Activated T-cell treated with anti-CD3 and anti-CD28 coated beads for 4 hours (primary cell): Measurements from ENCODE around the gene PDIK1L.

Source experiments
- DNase-seq: peaks from one replicate; pipeline ENCODE4 v3.0.0-alpha.2; 2020

PDIK1L gene

DNA sequence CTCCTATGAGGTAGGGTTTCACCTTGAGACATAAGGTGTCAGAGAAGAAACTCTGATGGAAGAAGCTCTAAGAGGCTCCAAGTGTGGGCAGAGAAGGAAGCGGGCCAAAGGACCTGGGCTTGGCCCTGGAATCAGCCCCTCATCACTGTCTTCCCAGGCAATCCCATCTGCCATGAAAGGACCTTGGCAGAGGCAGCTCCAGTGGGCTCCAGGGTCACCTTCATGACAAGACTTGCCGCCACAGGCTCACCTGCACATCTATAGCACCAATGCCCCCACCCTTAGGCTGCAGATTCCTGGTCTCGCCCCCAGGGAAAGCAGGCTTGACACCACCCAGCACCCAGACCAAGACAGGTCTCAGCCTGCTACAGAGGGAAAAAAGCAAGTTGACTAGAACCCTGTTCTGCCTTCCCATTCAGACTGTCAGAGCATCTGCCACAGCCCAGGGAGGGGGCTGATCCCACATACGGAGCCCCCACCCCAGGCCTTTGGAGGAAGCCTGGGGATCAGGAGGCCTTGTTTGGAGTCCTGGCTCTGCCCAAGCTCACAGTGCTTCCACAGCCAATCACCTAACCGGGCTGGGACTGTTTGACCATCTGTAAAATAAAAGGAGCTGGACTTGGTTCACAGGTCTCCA is 46.8 kb downstream of the PDIK1L start:
- no peak for DNase-seq

- DNase-seq = no peak
These were observed 47.5 kb downstream of the PDIK1L start, which contains the start of gene FAM110D for GRCh38 chr1:26158908-26159742. Gene FAM110D (plus strand): TSS chr1:26159079. CDS start chr1:26161292, 2,213 bp downstream.

DNA sequence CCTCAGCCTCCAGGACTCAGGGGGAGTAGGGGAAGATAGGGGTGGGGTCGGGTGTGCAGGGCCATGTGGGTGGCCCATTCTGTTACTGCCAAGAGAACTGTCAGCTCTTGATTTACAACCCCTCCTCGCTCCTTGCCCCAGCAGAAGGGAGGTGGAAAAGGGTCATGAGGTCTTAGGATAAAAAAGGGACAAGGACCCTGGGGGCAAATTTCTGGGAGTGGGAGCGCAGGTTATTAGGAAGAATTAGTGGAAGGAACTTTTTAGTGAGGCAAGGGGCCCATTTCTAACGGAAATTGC is 48.1 kb downstream of the PDIK1L start:
- DNase-seq = no peak

DNA sequence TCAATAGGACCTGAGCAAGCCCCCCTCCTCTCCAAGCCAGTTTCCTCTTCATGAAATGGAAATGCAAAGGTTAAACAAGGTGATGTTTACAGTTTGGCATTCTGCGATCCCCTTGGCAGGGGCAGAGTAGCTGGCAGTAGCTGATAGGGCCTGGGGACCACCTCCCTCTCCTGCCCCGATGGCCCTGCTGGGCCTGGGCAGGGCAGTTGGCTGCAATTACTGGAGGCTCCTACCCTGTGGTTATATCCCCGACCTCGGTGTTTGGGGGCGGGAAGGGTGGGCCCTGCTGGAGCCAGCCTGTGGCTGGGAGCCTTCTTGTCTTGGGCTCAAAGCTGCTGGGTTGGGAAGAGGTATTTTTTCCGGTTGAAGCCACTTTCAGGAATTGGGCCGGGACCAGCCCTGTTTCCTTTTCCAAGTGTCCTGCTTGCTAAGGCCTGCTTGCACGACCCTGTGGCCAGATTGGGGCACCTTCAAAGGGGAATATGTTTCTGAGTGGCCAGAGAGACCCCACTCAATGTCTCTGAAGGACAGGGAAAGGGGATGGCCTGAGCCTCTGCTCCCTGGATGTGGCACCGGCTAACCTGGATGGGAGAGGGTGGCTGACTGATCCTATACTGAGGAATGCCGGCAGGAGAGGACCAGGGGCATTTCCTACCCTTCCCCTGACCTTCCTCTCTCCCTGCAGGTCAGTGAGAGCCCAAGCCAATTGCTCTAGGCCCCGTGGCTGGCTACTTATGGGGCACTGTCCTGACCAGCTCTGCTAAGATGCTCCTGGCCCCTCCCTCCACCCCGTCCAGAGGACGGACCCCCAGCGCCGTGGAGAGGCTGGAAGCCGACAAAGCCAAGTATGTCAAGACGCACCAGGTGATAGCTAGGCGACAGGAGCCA is 49.1 kb downstream of the PDIK1L start:
- DNase-seq = no peak

- no peak for DNase-seq
These were observed 50.0 kb downstream of the PDIK1L start for GRCh38 chr1:26161415-26162219.

- no peak for DNase-seq
These were observed 50.6 kb downstream of the PDIK1L start for GRCh38 chr1:26162220-26162709.

DNA sequence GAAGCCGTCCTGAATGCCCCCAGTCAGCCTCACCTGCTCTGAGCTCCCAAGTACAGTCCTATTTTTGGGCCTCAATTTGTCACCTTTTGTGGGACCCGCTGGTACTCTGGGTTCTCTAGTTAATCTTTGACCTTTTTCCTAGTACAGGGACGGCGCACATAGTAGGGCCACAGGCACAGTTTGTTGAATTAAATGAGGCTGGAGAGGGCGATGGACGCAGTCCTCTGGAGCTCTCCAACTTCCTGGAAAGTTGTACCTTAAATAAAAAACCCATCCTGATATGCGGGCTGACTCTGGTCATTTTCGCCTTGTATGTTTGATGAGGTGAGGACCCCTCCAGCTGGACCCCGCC is 52.0 kb downstream of the PDIK1L start:
- no peak for DNase-seq

DNA sequence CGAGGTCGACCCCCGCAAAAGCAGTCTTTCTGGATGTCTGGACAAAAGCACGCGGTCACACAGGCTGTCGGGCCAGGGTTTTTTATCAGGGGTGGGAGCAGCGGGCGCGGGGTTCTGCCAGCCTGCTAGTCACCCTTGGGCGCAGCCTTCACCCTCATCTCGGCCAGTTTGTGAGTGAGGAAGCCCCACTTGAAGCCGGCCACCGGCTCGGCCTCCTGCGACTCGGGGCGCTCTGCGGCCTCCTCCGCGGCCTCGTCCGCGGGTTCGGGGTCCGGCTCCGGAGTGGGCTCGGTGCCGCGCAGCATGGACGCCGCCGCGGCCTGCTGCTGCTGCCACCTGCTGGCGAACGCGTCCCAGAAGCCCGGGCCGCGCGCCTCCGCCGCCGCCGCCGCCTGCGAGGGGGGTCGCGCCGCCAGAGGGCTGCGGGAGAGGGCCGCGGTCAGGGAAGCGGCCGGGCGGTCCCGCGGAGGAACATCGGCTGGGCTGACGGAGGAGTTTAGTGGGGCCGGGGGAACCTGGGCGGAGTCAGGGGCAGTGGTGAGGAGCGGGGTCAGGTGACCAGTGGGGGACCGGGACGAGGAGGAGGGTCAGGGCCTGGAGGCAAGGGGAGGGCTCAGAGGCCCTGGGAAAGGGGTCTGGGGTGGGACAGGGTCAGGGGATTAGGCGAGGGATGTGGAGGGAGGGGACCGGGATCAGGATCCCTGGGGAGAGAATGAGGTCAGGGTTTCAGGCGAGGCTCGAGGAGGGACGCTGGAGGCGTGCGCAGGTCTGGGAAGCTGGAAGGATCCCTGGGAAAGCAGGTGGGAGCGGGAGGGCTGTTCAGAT is 52.6 kb downstream of the PDIK1L start:
- DNase-seq = no peak

DNA sequence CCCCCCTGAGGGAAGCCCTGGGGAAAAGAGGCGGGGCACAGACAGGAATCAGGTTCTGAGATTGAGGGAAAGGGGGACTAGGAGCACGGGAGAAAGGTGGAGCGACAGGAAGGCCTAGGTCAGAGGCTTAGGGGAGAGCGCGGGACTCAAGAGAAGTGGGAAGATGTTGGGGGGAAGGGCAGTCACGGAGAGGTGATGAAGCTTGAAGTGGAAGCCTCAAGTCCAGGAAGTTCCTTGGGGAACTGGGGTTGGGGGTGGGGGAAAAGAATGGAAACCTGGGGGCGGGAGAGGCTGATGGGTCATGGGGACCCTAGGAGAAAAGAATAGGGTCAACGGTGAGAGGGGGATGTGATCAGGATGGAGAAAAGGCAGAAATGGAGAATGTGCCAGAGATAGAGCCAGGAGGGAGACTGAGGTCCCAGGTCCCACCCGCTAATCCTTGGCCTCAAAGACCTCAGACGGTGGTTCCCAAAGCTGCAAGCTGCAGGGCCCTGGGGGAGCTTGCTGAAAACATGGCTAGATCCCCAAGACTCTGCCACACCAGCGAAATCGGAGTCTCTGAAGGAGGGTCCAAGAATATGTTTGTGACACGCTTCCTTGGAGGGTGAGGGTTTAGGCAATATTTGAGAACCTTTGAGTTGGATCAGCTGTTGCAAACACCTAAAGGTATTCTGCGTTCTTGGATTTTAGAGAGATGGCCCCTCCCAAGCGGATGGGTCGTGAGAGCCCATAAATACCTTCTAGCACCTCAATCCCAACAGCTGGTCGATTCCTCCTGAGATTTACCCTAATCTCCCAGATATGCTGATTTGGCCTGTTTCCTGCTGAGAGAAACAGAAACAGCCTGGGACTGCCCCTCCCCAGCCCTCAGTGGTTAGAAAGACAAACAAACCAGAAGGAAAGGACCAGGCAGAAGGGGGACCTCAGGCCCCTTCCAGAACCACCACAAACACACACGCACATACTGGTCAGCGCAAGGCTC is 53.5 kb downstream of the PDIK1L start:
- no peak for DNase-seq

- no peak for DNase-seq
These were observed 55.2 kb downstream of the PDIK1L start for GRCh38 chr1:26166719-26167281.

DNA sequence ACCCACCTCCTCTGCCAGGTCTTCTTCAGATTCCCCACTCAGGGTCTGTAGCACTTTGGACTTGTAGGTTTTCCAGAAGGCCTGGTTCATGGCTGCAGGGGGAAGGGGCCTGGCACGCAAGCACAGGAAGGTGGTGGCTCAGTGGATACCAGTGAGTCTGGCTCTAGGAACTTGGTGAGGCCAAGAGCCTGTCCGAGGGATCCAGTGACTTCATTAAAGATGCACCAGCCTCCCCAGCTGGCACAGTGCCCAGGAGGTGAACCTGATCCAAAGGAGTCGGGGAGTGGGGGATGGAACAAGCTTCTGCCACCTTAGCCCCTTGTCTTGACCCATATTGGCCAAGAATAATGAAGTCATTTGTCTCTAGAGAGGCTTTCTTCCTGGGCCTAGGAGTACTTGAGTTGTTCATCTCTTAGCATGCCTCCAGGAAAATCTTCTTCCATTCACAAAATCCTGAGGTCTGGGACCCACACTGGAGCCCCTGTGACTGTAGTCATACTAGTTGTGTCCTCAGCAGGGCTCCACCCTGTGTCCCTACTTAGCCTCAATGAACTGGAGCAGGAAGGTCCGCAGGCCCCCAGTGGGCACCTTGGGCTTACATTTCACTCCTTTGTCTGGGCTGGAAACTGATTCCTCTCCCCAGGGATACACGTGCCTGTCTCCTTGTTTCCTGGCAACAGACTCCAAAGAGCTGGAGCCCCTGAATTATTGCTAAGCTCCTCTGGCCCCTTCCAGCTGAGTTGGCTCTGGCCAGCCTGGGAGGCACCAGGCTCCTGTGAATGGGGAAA is 57.0 kb downstream of the PDIK1L start, which contains the start of gene C1orf232:
Gene C1orf232, minus strand, starts transcription at position 554 of the 788 bp plus-strand sequence. Its CDS starts 464 bp downstream, at position 90.
- no peak for DNase-seq

GRCh38 chr1:26169198-26169554 is 57.6 kb downstream of the PDIK1L start:
- DNase-seq = no peak

- DNase-seq = peak; percentile 76
These were observed 58.2 kb downstream of the PDIK1L start, which contains the start of gene ZNF593 for GRCh38 chr1:26169669-26170471. Gene ZNF593 (plus strand): TSS chr1:26169908. CDS start chr1:26169984, 76 bp downstream.

GRCh38 chr1:26170472-26170821 is 58.8 kb downstream of the PDIK1L start:
- no peak for DNase-seq

- DNase-seq = no peak
These were observed 59.8 kb downstream of the PDIK1L start, which contains the start of gene ZNF593OS for GRCh38 chr1:26171084-26172072. Gene ZNF593OS (minus strand): TSS chr1:26171832. CDS start chr1:26171661, 171 bp downstream.
